HUES64 (cell line): ENCODE data around the gene FBXL7.

Experiments
- H3K27ac ChIP-seq: 2 replicates; pipeline ENCODE4 v1.7.0; 2013; ENCODE audit warnings: low read depth, low read length, inconsistent platforms
- H3K27me3 ChIP-seq: 2 replicates; pipeline ENCODE4 v1.6.1; 2013; ENCODE audit warnings: mild to moderate bottlenecking, low read length; ENCODE audit not compliant: insufficient read depth
- H3K36me3 ChIP-seq: 2 replicates; pipeline ENCODE4 v1.6.1; 2013; ENCODE audit warnings: mild to moderate bottlenecking, low read length; ENCODE audit not compliant: insufficient read depth
- H3K4me1 ChIP-seq: 2 replicates; pipeline ENCODE4 v1.6.1; 2013; ENCODE audit warnings: mild to moderate bottlenecking, low read length, moderate library complexity; ENCODE audit not compliant: insufficient read depth
- H3K4me3 ChIP-seq: 2 replicates; pipeline ENCODE4 v1.5.1; 2013; ENCODE audit warnings: mild to moderate bottlenecking, low read length, moderate library complexity
- H3K9ac ChIP-seq: 2 replicates; pipeline ENCODE4 v1.6.1; 2013; ENCODE audit warnings: mild to moderate bottlenecking, low read depth, low read length
- H3K9me3 ChIP-seq: 2 replicates; pipeline ENCODE4 v1.6.1; 2013; ENCODE audit warnings: low read depth, low read length; ENCODE audit not compliant: insufficient read depth
- WGBS: fragments of 150-250, 120-280 bp; methylation state at CpG from one replicate; pipeline ENCODE4 v1.1.7; 2013; ENCODE audit warnings: missing lambda C conversion rate; 5-methylcytosine and 5-hydroxymethylcytosine counted together

Gene FBXL7

DNA sequence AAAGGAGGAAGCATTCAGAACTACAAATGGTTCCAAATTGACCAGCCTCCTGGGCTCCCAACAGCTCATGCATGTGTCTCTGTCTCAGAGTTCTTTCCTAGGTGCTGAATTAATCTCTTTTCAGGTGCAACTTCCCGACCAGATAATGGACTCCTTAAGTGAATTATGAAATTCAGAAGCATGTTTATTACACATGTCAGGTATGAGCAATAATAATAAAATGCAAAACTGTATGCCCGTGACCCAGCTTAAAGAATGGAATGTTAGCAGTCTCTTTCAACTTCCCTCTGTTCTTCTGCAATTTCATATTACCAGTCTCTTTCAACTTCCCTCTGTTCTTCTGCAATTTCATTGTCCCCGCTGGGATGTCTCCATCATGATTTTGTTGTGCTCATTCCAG lies 60.4 kb downstream of the FBXL7 start:
- H3K9me3 ChIP-seq = peaks cover 2% of the 10 kb centered on the region; the same call in 1 of the 2 replicates
- WGBS = 92% methylated on average over 3 of the region's 3 CpGs
- H3K4me3 ChIP-seq = no peak overlapping the region
- no peaks in the 10 kb centered on the region for H3K36me3 ChIP-seq
- H3K27ac ChIP-seq = no peak overlapping the region
- no peaks in the 10 kb centered on the region for H3K27me3 ChIP-seq
- no peak overlapping the region for H3K9ac ChIP-seq
- H3K4me1 ChIP-seq = peaks cover 10% of the 10 kb centered on the region; the same call in 1 of the 2 replicates

DNA sequence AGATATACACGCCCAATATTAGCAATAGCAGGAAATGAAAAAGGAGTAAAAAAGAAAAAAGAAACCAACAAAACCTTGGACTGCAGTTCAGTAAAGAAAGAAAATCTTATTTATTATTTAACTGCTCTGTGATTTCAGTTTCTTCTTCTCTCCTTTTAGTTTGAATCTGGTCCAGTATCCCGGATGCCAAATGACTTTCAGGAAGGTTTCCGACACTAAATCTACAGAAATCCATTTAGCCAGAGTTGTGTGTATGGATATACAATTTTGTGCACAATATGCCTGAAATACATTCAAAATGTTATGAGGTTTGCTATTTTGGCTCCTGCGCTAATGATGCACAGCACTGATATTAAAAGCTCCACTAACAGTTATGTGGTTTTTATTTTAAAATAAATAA lies 64.5 kb downstream of the FBXL7 start:
- Histone ChIP-seq H3K27ac (no peak overlapping the region), H3K9ac (no peak overlapping the region), H3K36me3 (no peaks in the 10 kb centered on the region), H3K9me3 (peaks cover 2% of the 10 kb centered on the region; the same call in 1 of the 2 replicates), H3K4me1 (no peaks in the 10 kb centered on the region), H3K4me3 (no peak overlapping the region), H3K27me3 (no peaks in the 10 kb centered on the region)
- WGBS = no CpG with 5 or more reads among the region's 4 CpGs

DNA sequence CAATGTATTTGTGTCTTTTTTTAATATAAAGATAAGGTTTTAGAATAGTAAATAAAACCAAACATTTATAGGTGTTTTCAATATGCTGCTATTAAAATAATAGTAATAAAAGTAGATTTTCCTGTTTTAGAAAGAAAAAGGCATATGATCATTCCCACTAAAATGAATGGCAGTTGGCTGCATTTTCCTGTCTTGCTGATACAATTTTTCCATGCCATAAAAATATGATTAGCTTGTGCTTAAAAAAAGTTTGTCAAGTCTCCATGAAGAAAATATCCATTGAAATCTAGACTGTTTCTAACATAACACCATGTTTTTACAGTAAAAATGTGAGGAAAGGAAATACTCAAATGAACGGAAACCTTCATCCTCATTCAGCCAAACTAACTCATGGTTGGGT lies 65.0 kb downstream of the FBXL7 start:
- WGBS = no CpG with 5 or more reads among the region's 1 CpG

DNA sequence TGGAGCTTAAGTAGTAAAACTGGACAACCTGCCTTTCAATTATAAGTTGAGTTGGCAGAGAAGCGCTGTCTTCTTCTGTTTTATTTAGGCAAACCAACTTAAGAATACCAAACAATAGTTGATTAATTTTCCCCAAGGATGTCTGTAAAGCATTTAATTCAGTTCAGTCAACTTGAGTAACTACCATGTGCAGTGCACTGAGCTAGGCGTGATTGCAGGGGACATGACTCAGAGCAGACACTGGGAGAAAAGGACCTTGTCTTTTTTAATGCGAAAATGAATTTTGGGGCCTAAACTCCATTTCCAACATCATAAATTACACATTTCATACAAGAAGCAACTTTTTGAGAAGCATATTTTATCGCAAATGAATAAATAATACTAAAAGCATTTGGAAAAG lies 66.3 kb downstream of the FBXL7 start:
- no peak overlapping the region for H3K4me3 ChIP-seq
- no peaks in the 10 kb centered on the region for H3K9me3 ChIP-seq
- no peak overlapping the region for H3K27ac ChIP-seq
- no peaks in the 10 kb centered on the region for H3K36me3 ChIP-seq
- no peaks in the 10 kb centered on the region for H3K27me3 ChIP-seq
- 95% methylated on average over 4 of the region's 4 CpGs for WGBS
- H3K4me1 ChIP-seq = peaks cover 3% of the 10 kb centered on the region; the same call in 1 of the 2 replicates
- H3K9ac ChIP-seq = no peak overlapping the region

More for the DNA sequence above, 65.0 kb downstream of the FBXL7 start:
- H3K9ac ChIP-seq = no peak overlapping the region
- no peaks in the 10 kb centered on the region for H3K4me1 ChIP-seq
- peaks cover 2% of the 10 kb centered on the region; the same call in 1 of the 2 replicates for H3K9me3 ChIP-seq
- H3K4me3 ChIP-seq = no peak overlapping the region
- H3K27ac ChIP-seq = no peak overlapping the region
- H3K27me3 ChIP-seq = no peaks in the 10 kb centered on the region
- no peaks in the 10 kb centered on the region for H3K36me3 ChIP-seq

DNA sequence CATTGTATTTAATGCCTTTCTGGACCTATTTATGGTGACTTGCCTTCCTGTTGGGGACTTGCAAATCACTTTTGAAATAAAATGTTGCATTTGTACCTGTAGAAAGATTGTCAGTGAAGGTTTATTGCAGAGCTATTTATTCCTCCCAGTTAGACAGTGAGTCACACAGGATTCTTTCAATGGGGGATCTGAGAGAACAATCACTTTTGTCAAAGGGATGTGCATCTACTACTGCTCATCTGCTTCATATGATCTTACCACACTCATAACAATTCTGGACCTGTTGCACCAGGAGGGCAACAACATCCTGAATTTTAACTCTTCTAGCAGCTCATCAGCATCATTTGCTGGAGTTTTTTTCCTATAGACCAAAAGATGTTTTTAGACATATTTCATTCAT lies 66.8 kb downstream of the FBXL7 start:
- Histone ChIP-seq H3K36me3 (no peaks in the 10 kb centered on the region), H3K27ac (no peak overlapping the region), H3K27me3 (no peaks in the 10 kb centered on the region), H3K9me3 (no peaks in the 10 kb centered on the region), H3K9ac (no peak overlapping the region), H3K4me3 (no peak overlapping the region), H3K4me1 (peaks cover 8% of the 10 kb centered on the region; the same call in 1 of the 2 replicates)

DNA sequence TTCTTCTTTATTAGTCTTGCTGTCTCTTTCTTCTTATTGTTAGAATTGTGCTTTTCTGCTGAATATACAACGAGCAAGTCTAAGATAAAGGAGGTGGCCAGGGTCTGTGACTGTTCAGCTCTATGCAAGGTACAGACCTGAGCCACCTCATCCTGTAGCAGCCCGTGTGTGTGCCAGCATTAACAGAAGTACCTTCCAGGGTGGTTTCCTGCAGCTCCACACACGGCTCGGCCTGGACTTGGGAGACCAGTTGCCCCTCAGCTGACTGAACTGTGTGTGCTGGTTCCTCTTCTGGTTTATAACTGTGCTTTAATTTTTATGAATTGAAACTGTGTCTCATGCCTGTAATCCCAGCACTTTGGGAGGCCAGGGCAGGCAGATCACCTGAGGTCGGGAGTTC lies 70.5 kb downstream of the FBXL7 start:
- no peaks in the 10 kb centered on the region for H3K36me3 ChIP-seq
- H3K9me3 ChIP-seq = no peaks in the 10 kb centered on the region
- WGBS = 94% methylated on average over 5 of the region's 5 CpGs
- no peaks in the 10 kb centered on the region for H3K27me3 ChIP-seq
- H3K4me3 ChIP-seq = no peak overlapping the region
- H3K4me1 ChIP-seq = peaks cover 10% of the 10 kb centered on the region; the same call in 1 of the 2 replicates
- no peak overlapping the region for H3K9ac ChIP-seq
- no peak overlapping the region for H3K27ac ChIP-seq

DNA sequence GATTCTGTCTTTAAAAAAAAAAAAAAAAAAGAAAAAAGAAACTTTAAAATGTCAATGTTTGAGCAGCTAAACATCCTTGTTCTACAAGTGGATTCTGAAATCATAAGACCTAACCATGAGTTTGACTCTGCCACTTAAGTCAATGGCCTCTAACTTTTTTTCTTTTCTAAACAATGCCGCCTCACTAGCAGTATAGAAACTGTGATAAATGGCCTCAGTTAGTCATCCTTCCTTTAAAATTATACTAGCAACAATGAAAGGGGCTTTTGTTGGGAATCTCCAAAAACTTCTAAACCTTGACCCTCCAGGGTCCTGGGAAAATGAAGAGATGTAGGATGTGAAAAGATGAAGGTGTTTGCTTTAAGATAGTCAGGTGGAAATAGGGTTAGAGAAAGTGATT lies 71.1 kb downstream of the FBXL7 start:
- no peak overlapping the region for H3K9ac ChIP-seq
- 100% methylated on average over 1 of the region's 1 CpG for WGBS

DNA sequence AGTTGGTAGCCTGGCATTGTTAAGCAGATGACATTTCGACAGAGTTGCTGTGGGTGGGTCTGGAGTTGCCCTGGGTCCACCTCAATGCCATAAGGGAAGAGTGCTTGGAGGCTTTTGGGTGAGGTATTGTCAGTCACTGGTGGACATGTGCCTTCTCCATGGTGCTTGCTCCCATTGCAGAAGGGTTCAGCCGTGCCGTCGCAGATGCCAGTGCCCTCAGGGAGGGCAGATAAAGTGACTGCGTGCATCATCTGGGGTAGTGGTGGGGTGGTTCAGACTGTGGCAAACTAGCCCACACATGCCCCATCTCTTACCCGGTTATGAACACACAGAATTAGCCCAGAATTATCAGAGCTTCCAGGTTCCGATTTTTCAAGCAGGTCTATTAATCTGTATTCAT lies 71.6 kb downstream of the FBXL7 start:
- peaks cover 10% of the 10 kb centered on the region; the same call in 1 of the 2 replicates for H3K4me1 ChIP-seq
- 96% methylated on average over 5 of the region's 7 CpGs for WGBS

More for the DNA sequence above, 71.1 kb downstream of the FBXL7 start:
- Histone ChIP-seq H3K27me3 (no peaks in the 10 kb centered on the region), H3K4me3 (no peak overlapping the region), H3K27ac (no peak overlapping the region), H3K36me3 (no peaks in the 10 kb centered on the region), H3K4me1 (peaks cover 10% of the 10 kb centered on the region; the same call in 1 of the 2 replicates), H3K9me3 (no peaks in the 10 kb centered on the region)

DNA sequence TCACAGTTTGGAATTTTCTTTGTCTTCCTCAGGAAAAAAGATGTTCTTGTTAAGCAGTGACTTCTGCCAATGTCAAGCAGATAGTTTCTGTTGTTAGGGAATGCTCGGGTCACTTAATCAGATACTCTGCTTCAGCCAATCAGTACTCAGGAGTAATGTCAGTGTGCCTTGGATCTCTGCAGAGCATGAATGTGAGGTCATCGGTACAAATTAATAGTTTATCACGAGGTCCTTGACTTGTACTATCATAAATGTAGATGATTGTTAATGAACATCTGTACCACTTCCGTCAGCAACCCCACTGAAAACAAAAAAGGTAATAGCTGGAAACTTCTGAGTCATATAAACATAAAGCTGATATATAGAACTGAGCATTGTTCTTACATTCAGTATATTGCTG lies 73.6 kb downstream of the FBXL7 start:
- Histone ChIP-seq H3K9me3 (no peaks in the 10 kb centered on the region), H3K27me3 (no peaks in the 10 kb centered on the region), H3K4me1 (peaks cover 10% of the 10 kb centered on the region; the same call in 1 of the 2 replicates), H3K9ac (no peak overlapping the region), H3K36me3 (no peaks in the 10 kb centered on the region), H3K27ac (no peak overlapping the region), H3K4me3 (no peak overlapping the region)
- WGBS = 95% methylated on average over 4 of the region's 4 CpGs

More for the DNA sequence above, 71.6 kb downstream of the FBXL7 start:
- H3K27ac ChIP-seq = no peak overlapping the region
- H3K27me3 ChIP-seq = no peaks in the 10 kb centered on the region
- H3K4me3 ChIP-seq = no peak overlapping the region
- H3K36me3 ChIP-seq = no peaks in the 10 kb centered on the region
- no peaks in the 10 kb centered on the region for H3K9me3 ChIP-seq
- no peak overlapping the region for H3K9ac ChIP-seq

DNA sequence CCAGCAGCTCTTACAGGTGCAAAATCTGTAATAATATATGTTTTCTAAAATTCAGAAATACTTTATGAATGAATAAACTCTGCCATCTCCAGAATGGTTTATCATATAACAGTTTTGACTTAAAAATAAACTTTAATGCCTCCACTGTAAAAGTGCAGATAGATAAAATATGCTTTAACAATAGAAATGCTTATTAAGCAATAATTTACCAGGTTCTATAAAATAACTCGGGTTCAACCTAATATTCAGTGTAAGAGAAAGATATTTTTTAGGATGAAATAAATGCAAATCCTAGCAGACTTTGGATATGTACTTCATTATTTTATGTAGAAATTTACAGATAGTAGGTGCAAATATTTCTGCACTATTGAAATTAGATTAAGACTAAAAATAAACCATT lies 74.1 kb downstream of the FBXL7 start:
- no peaks in the 10 kb centered on the region for H3K27me3 ChIP-seq
- no CpG with 5 or more reads among the region's 1 CpG for WGBS
- H3K36me3 ChIP-seq = no peaks in the 10 kb centered on the region
- peaks cover 10% of the 10 kb centered on the region; the same call in 1 of the 2 replicates for H3K4me1 ChIP-seq
- H3K4me3 ChIP-seq = no peak overlapping the region
- no peak overlapping the region for H3K27ac ChIP-seq
- no peaks in the 10 kb centered on the region for H3K9me3 ChIP-seq
- no peak overlapping the region for H3K9ac ChIP-seq

DNA sequence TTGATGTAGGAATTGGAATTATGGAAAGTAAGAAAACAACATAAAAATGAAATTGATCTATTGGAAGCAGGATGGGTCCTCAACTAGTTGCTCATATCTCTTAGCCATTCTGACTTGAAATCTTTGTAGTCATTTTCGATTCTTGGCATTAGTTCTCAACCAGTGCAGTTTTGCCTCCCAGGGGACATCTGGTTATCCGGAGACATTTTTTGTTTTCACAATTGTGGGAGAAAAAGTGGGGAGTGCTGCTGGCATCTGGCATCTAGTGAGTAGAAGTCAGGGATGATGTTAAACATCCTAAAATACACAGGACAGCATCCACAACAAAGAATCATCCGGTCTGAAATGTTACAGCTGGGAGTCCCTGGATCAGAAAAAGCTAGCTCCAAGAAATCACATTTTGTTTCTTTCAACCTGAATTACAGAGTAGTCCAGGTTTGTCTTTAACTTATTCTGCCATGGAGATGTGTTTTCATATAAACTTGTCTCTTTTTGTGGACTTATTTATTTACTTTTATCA lies 74.9 kb downstream of the FBXL7 start:
- WGBS = 93% methylated on average over 3 of the region's 3 CpGs
- H3K9ac ChIP-seq = no peak overlapping the region
- no peak overlapping the region for H3K4me3 ChIP-seq
- H3K9me3 ChIP-seq = no peaks in the 10 kb centered on the region
- H3K27ac ChIP-seq = no peak overlapping the region
- H3K4me1 ChIP-seq = peaks cover 10% of the 10 kb centered on the region; the same call in 1 of the 2 replicates
- H3K27me3 ChIP-seq = no peaks in the 10 kb centered on the region
- no peaks in the 10 kb centered on the region for H3K36me3 ChIP-seq

DNA sequence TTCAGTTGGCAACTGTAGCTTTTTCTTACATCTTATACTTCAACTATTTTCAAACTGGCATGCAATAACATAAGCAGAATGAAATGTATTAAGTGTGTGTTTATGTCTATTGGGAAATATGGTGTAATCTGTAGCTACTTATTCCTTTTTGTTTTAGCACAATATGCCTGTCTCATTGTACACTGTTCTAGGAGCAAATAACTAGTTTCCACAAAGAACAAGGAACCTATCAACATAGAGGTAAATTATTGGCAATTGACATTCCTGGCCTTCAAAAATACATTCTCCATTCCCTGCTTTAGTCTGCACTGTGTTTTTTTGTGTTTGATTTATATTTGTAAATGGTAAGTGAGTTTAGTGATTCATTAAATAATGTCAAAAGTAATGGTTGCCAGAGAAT lies 75.7 kb downstream of the FBXL7 start:
- no peaks in the 10 kb centered on the region for H3K27me3 ChIP-seq
- no peak overlapping the region for H3K9ac ChIP-seq
- no peaks in the 10 kb centered on the region for H3K36me3 ChIP-seq
- H3K9me3 ChIP-seq = no peaks in the 10 kb centered on the region
- peaks cover 10% of the 10 kb centered on the region; the same call in 1 of the 2 replicates for H3K4me1 ChIP-seq
- no peak overlapping the region for H3K4me3 ChIP-seq
- no peak overlapping the region for H3K27ac ChIP-seq
